Breast epithelium (tissue), 3 donors: ENCODE measurements around the gene NUP98.

Source experiments
- POLR2A ChIP-seq: fragments of 450-650 bp; IDR thresholded peaks from one replicate; pipeline ENCODE4 v1.6.1; 2016; ENCODE audit warnings: antibody characterized with exemption, mild to moderate bottlenecking, moderate library complexity
- POLR2AphosphoS5 ChIP-seq, 3 donors: sonication (generic); formaldehyde crosslinking; IDR thresholded peaks; one replicate each; pipeline ENCODE4 v1.6.1; 2017; ENCODE audit warnings: antibody characterized with exemption in 3 of 3
- TF ChIP-seq, protein P1 (sequence below), 3 donors: fragments of 450-650 bp; IDR thresholded peaks; one replicate each; pipeline ENCODE4 v1.5.1; 2016 to 2017; ENCODE audit warnings: antibody characterized with exemption in 3 of 3, mild to moderate bottlenecking in 3 of 3, moderate library complexity in 3 of 3

DNA sequence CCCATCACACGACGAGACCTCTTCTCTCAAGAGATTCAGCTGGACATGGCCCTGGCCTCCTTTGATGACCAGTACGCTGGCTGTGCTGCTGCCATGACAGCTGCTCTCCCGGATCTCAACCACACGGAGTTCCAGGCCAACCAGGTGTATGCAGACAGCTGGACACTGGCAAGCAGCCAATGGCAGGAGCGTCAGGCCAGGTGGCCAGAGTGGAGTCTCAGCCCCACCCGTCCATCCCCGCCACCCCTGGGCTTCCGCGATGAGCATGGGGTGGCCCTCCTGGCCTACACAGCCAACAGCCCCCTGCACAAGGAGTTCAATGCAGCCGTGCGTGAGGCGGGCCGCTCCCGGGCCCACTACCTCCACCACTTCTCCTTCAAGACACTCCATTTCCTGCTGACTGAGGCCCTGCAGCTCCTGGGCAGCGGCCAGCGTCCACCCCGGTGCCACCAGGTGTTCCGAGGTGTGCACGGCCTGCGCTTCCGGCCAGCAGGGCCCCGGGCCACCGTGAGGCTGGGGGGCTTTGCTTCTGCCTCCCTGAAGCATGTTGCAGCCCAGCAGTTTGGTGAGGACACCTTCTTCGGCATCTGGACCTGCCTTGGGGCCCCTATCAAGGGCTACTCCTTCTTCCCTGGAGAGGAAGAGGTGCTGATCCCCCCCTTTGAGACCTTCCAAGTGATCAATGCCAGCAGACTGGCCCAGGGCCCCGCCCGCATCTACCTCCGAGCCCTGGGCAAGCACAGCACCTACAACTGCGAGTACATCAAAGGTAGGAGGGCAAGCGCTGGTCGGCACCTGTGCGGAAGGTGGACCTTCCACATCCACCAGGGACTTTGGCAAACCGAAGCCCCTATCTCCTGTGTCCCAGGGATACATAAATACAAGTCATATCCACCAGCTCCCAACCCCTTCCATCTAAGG is 137.5 kb downstream of the NUP98 start:
- TF ChIP-seq, protein P1, sequence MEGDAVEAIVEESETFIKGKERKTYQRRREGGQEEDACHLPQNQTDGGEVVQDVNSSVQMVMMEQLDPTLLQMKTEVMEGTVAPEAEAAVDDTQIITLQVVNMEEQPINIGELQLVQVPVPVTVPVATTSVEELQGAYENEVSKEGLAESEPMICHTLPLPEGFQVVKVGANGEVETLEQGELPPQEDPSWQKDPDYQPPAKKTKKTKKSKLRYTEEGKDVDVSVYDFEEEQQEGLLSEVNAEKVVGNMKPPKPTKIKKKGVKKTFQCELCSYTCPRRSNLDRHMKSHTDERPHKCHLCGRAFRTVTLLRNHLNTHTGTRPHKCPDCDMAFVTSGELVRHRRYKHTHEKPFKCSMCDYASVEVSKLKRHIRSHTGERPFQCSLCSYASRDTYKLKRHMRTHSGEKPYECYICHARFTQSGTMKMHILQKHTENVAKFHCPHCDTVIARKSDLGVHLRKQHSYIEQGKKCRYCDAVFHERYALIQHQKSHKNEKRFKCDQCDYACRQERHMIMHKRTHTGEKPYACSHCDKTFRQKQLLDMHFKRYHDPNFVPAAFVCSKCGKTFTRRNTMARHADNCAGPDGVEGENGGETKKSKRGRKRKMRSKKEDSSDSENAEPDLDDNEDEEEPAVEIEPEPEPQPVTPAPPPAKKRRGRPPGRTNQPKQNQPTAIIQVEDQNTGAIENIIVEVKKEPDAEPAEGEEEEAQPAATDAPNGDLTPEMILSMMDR (IDR thresholded peaks at IDR 0.05), result no peak
- TF ChIP-seq POLR2A, result no peak
- no peak for TF ChIP-seq POLR2AphosphoS5 (IDR thresholded peaks at IDR 0.05)
